Measurements from ENCODE around the gene C4orf54.

Gene C4orf54

GRCh38 chr4:99687120-99687519 is 29.5 kb upstream of the C4orf54 start:
- H3K4me3 ChIP-seq (ENCODE audit: low read length) = no peak overlapping the region
- DNase-seq (ENCODE audit: low read depth) = no peak
- no peak for TF ChIP-seq CTCF (IDR thresholded peaks at IDR 0.05; ENCODE audit: insufficient read depth, low read depth, low read length, missing control alignments)

GRCh38 chr4:99685234-99685633 is 27.6 kb upstream of the C4orf54 start:
- no peak overlapping the region for H3K4me3 ChIP-seq (ENCODE audit: low read length)
- TF ChIP-seq CTCF (IDR thresholded peaks at IDR 0.05; ENCODE audit: insufficient read depth, low read depth, low read length, missing control alignments) = no peak
- no peak for DNase-seq (ENCODE audit: low read depth)

GRCh38 chr4:99683895-99684294 is 26.3 kb upstream of the C4orf54 start:
- DNase-seq (ENCODE audit: low read depth) = no peak
- no peak overlapping the region for H3K4me3 ChIP-seq (ENCODE audit: low read length)
- TF ChIP-seq CTCF (IDR thresholded peaks at IDR 0.05; ENCODE audit: insufficient read depth, low read depth, low read length, missing control alignments) = no peak

- no peak for TF ChIP-seq CTCF (IDR thresholded peaks at IDR 0.05; ENCODE audit: insufficient read depth, low read depth, low read length, missing control alignments)
- H3K4me3 ChIP-seq (ENCODE audit: low read length) = no peak overlapping the region
- DNase-seq (ENCODE audit: low read depth) = no peak
Measured at GRCh38 chr4:99679976-99680375, 22.3 kb upstream of the C4orf54 start.

GRCh38 chr4:99679204-99679603 is 21.6 kb upstream of the C4orf54 start:
- no peak for DNase-seq (ENCODE audit: low read depth)
- peak; percentile 41 for TF ChIP-seq CTCF (IDR thresholded peaks at IDR 0.05; ENCODE audit: insufficient read depth, low read depth, low read length, missing control alignments)
- H3K4me3 ChIP-seq (ENCODE audit: low read length) = no peak overlapping the region

GRCh38 chr4:99677161-99677560 is 19.5 kb upstream of the C4orf54 start:
- no peak for TF ChIP-seq CTCF (IDR thresholded peaks at IDR 0.05; ENCODE audit: insufficient read depth, low read depth, low read length, missing control alignments)
- H3K4me3 ChIP-seq (ENCODE audit: low read length) = no peak overlapping the region
- DNase-seq (ENCODE audit: low read depth) = peak; percentile 47

GRCh38 chr4:99670409-99671073 is 12.9 kb upstream of the C4orf54 start:
- TF ChIP-seq CTCF (IDR thresholded peaks at IDR 0.05; ENCODE audit: insufficient read depth, low read depth, low read length, missing control alignments) = no peak
- no peak for DNase-seq (ENCODE audit: low read depth)

More at GRCh38 chr4:99670409-99671073, 12.9 kb upstream of the C4orf54 start:
- no peak overlapping the region for H3K4me3 ChIP-seq (ENCODE audit: low read length)

All from epithelial cell of esophagus (primary cell).